Esophagus muscularis mucosa (tissue), 4 donors: ENCODE measurements around the gene FCHO1. TPM values are rescaled to one million over a fixed set of nuclear protein-coding genes. Genes with fewer than 3 reads are reported as not detected.

Source experiments
- DNase-seq: peaks from one replicate; pipeline ENCODE4 v3.0.0-alpha.2; 2017; ENCODE audit errors: extremely low spot score
- H3K27ac ChIP-seq, 4 donors: fragments of 200-600 bp; sonication (generic); replicated peaks in 1 of 4; 1 replicate in 3 of 4; 2 replicates in 1 of 4; pipeline ENCODE4 v1.5.1; 2016 to 2019; ENCODE audit warnings: mild to moderate bottlenecking in 1 of 4
- H3K27me3 ChIP-seq, 4 donors: fragments of 200-600 bp; sonication (generic); one replicate each; pipeline versions ENCODE4 v1.5.1 to v1.6.0; 2016 to 2019
- H3K36me3 ChIP-seq, 4 donors: fragments of 200-600 bp; sonication (generic); one replicate each; pipeline ENCODE4 v1.5.1; 2016 to 2019
- H3K4me1 ChIP-seq, 4 donors: fragments of 200-600 bp; sonication (generic); one replicate each; pipeline ENCODE4 v1.5.1; 2016 to 2019
- H3K4me3 ChIP-seq, 4 donors: fragments of 200-600 bp; sonication (generic); 1 replicate in 2 of 4; 2 replicates in 2 of 4; pipeline ENCODE4 v1.5.1; 2016 to 2019; ENCODE audit warnings: mild to moderate bottlenecking in 4 of 4, moderate library complexity in 1 of 4
- H3K9me3 ChIP-seq, 4 donors: fragments of 200-600 bp; sonication (generic); 1 replicate in 3 of 4; 2 replicates in 1 of 4; pipeline ENCODE4 v1.5.1; 2016 to 2019
- EP300 ChIP-seq: sonication (generic); formaldehyde crosslinking; IDR thresholded peaks from one replicate; pipeline ENCODE4 v1.6.1; 2017; ENCODE audit warnings: antibody characterized with exemption
- POLR2A ChIP-seq: fragments of 450-650 bp; IDR thresholded peaks from one replicate; pipeline ENCODE4 v1.6.1; 2017; ENCODE audit warnings: antibody characterized with exemption, moderate library complexity, mild to moderate bottlenecking, low read depth
- POLR2AphosphoS5 ChIP-seq, 2 donors: sonication (generic); formaldehyde crosslinking; IDR thresholded peaks; one replicate each; pipeline ENCODE4 v1.6.1; 2017; ENCODE audit warnings: antibody characterized with exemption in 2 of 2
- WGBS: methylation state at CpG from one replicate; pipeline ENCODE4 v1.1.5; 2018; 5-methylcytosine and 5-hydroxymethylcytosine counted together
- intact Hi-C: fragments of 100-400 bp; cut with DNase I; formaldehyde crosslinking; loops from one replicate; pipeline ENCODE4 v1.15.1; 2023
- total RNA-seq, 4 donors: library from RNA; depleted of rRNA; stranded (reverse); fragments of >200 nt; gene quantifications; one replicate each; pipeline versions ENCODE4 v1.1.0 to v1.2.1, GENCODE V29; 2016
- TF ChIP-seq, protein P1 (sequence below), 3 experiments: fragments of 200-600 bp in 2 of 3; fragments of 450-650 bp in 1 of 3; sonication (generic) in 2 of 3; IDR thresholded peaks; one replicate each; pipeline ENCODE4 v1.5.1; 2017 to 2019; ENCODE audit warnings: antibody characterized with exemption in 3 of 3, mild to moderate bottlenecking in 2 of 3, moderate library complexity in 1 of 3

Gene FCHO1
- total RNA-seq, 4 donors from 2014 or later, result 1.6 to 2.9 (median 1.9) TPM

DNA sequence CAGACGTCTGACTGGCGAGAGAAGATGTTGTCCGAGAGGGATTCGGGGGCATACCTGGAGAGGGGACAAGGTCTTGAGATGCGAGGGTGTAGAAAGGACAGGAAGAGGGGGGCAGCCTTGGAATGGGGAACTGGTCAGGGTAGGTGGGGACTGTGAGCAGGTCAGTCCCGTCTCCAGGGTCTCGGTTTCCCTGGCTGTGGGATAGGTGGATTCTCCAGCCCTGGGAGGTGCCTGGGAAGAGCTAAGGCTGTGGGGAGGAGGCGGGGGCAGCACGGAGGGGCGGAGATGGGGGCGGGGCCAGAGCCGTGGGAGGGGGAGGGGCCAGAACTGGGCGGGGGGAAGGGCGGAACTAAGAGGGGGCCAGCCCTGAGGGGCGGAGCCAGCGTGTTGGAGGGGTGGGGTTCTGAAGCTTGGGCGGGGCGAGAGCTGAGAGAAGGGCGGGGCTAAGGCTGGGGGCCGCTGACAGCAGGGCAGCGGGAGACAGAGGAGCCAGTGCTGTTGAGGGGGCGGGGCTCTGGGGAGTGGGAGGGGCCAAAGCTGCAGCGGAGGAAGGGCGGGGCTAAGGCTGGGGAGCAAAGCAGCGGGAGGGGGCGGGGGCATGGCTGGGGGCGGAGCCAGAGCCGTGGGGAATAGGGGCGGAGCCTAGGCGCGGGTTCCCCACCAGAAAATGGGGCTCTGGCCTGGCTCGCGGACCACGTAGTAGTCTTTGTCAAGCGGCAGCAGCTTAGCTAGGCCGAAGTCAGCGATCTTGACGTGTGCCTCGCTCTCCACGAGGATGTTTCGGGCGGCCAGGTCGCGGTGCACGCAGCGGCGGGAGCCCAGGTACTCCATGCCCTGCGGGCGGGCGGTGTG lies 79.5 kb downstream of the FCHO1 start:
- Histone ChIP-seq H3K9me3 (no peaks in the 10 kb centered on the region), H3K36me3 (peaks cover 0 to 15% (median 0%) of the 10 kb centered on the region in 4 donors), H3K4me1 (peaks cover 0 to 21% (median 20%) of the 10 kb centered on the region in 4 donors), H3K4me3 (peak overlapping the region in 3 of 4 donors; percentile 30 to 48 (median 31)), H3K27ac (no peak overlapping the region), H3K27me3 (peaks cover 0 to 92% (median 22%) of the 10 kb centered on the region in 4 donors)
- TF ChIP-seq, protein P1, sequence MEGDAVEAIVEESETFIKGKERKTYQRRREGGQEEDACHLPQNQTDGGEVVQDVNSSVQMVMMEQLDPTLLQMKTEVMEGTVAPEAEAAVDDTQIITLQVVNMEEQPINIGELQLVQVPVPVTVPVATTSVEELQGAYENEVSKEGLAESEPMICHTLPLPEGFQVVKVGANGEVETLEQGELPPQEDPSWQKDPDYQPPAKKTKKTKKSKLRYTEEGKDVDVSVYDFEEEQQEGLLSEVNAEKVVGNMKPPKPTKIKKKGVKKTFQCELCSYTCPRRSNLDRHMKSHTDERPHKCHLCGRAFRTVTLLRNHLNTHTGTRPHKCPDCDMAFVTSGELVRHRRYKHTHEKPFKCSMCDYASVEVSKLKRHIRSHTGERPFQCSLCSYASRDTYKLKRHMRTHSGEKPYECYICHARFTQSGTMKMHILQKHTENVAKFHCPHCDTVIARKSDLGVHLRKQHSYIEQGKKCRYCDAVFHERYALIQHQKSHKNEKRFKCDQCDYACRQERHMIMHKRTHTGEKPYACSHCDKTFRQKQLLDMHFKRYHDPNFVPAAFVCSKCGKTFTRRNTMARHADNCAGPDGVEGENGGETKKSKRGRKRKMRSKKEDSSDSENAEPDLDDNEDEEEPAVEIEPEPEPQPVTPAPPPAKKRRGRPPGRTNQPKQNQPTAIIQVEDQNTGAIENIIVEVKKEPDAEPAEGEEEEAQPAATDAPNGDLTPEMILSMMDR (IDR thresholded peaks at IDR 0.05), result no peak
- TF ChIP-seq POLR2A (no peak), EP300 (no peak), POLR2AphosphoS5 (IDR thresholded peaks at IDR 0.05) (no peak)
- DNase-seq, result no peak
- intact Hi-C loops, result no loop called here
- 40% methylated on average over 49 of the region's 50 CpGs for WGBS

DNA sequence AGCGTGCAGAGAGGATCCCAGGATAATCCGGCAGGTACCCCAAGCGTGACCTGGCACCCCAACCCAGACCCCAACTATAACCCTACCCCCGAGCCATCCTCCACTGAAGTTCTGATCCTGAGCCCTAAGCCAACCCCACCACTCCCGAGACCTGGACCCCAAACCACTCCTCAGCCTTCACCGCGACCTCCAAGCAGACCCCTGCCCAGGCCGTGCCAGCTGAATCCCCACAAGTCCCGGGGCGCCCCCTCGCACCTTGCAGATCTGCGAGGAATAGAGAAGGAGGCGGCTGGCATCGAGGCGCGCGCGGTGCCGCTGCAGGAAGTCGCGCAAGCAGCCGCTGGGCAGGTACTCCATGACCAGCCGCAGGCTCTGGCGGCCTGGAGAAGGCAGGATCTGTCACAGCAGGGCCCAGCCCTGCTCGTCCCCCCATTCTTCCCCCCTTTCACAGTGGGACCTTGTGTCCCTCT lies 80.2 kb downstream of the FCHO1 start:
- peaks cover 0 to 85% (median 22%) of the 10 kb centered on the region in 4 donors for H3K27me3 ChIP-seq
- peak overlapping the region in 3 of 4 donors; percentile 30 to 48 (median 31) for H3K4me3 ChIP-seq
- peaks cover 0 to 15% (median 0%) of the 10 kb centered on the region in 4 donors for H3K36me3 ChIP-seq
- TF ChIP-seq POLR2A, result no peak
- no peak for TF ChIP-seq EP300
- TF ChIP-seq, protein P1 (IDR thresholded peaks at IDR 0.05), result no peak
- TF ChIP-seq POLR2AphosphoS5 (IDR thresholded peaks at IDR 0.05), result no peak
- H3K9me3 ChIP-seq, result no peaks in the 10 kb centered on the region
- DNase-seq, result no peak
- WGBS, result 36% methylated on average over 14 of the region's 25 CpGs
- H3K27ac ChIP-seq, result no peak overlapping the region
- peaks cover 0 to 21% (median 20%) of the 10 kb centered on the region in 4 donors for H3K4me1 ChIP-seq
- intact Hi-C loops, result no loop called here

DNA sequence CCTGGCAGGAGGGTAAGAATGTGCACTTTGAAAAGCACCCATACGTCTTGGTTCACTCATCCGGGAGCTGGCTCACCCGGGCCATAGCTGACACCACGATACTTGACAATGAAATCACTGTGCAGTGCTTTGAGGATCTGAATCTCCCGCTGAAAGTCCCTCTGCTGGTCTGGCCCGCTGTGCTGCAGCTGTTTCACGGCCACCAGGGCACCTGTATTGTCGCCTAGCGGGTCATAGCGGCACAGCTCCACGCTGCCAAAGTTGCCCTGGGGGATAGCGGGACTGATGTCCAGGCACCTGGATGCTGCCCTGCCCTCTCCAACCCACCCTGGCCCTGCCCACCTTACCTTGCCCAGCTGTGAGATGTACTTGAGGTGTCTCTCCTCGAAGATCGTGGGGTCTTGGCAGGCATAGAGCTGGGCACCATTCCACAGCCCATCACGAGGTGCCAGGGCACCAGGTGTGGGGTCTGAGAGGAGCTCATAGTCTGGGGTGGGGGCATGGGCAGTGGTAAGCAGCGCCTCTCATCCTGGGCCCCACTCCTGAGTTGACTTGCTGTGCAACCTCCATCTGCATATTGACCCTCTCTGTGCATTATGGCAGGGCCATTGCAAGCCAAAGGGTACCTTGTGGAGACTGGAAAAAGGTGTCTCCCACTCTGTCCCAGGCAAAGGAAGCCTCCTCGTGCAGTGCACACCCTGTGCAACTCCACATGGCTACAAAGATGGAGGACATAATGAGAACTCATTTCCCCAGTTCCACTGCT lies 81.3 kb downstream of the FCHO1 start:
- peaks cover 0 to 76% (median 22%) of the 10 kb centered on the region in 4 donors for H3K27me3 ChIP-seq
- WGBS, result 76% methylated on average over 4 of the region's 17 CpGs

More for the DNA sequence above, 81.3 kb downstream of the FCHO1 start:
- no peak overlapping the region for H3K4me3 ChIP-seq
- no peak overlapping the region for H3K27ac ChIP-seq
- peaks cover 0 to 21% (median 20%) of the 10 kb centered on the region in 4 donors for H3K4me1 ChIP-seq
- H3K36me3 ChIP-seq, result peaks cover 0 to 15% (median 0%) of the 10 kb centered on the region in 4 donors
- TF ChIP-seq, protein P1 (IDR thresholded peaks at IDR 0.05), result no peak
- TF ChIP-seq POLR2AphosphoS5 (IDR thresholded peaks at IDR 0.05), result no peak
- no peak for TF ChIP-seq POLR2A
- TF ChIP-seq EP300, result no peak
- H3K9me3 ChIP-seq, result no peaks in the 10 kb centered on the region
- intact Hi-C loops, result no loop called here
- no peak for DNase-seq
